ENCODE results near the gene RACGAP1. TPM values are rescaled to one million over a fixed set of nuclear protein-coding genes. Genes with fewer than 3 reads are reported as not detected.

RACGAP1 gene
- total RNA-seq, 1 experiment from 2014 or later = 95.3 TPM

DNA sequence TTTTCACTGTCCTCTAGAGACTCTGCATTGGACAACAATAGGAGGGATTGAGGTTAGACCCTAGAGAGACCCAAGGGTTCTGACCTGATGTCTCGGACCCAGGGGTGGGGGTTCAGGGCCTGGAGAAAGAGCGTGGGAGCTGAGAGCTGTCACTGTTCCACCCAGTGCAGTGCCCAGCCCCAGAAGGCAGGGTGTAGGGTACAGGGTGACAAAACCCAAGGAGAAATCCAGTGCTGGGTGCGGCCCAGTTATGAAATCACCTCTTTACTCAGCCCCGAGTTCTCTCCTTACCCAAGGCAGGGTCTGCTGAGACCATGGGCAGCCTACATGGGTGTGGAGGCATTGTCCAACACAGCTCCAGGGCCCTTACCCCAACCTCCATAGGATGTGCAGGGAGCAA lies 72.1 kb downstream of the RACGAP1 start:
- no peaks in the 10 kb centered on the region for H3F3A ChIP-seq (ENCODE audit: low read length, unreplicated experiment)
- no peaks in the 10 kb centered on the region for H3K79me2 ChIP-seq (ENCODE audit: low read length)
- H3K36me3 ChIP-seq (ENCODE audit: low read depth, low read length) = no peaks in the 10 kb centered on the region
- intact Hi-C loops (cut with micrococcal nuclease) = no loop called here
- ATAC-seq (no peak), DNase-seq (no peak)
- no peak overlapping the region for H3K4me2 ChIP-seq (ENCODE audit: low read length)
- no peaks in the 10 kb centered on the region for H3K4me1 ChIP-seq (ENCODE audit: insufficient read depth, low read length)
- no peak overlapping the region for H2AFZ ChIP-seq (ENCODE audit: low read length)
- no peaks in the 10 kb centered on the region for H3K9me2 ChIP-seq (replicated peaks; ENCODE audit: low read length)
- no peaks in the 10 kb centered on the region for H3K9me3 ChIP-seq (ENCODE audit: low read length)
- ChIA-PET CTCF (no interaction called here), POLR2A (ENCODE audit: unreplicated experiment) (no interaction called here)
- BruUV-seq (replicated peaks) = no TSS peak
- H4K20me1 ChIP-seq (ENCODE audit: low read length) = no peaks in the 10 kb centered on the region
- H3K27me3 ChIP-seq (ENCODE audit: low read length) = no peaks in the 10 kb centered on the region
- TF ChIP-seq EZH2 (IDR thresholded peaks at IDR 0.05; ENCODE audit: low read length, unreplicated experiment) = no peak
- TF ChIP-seq, protein P1, sequence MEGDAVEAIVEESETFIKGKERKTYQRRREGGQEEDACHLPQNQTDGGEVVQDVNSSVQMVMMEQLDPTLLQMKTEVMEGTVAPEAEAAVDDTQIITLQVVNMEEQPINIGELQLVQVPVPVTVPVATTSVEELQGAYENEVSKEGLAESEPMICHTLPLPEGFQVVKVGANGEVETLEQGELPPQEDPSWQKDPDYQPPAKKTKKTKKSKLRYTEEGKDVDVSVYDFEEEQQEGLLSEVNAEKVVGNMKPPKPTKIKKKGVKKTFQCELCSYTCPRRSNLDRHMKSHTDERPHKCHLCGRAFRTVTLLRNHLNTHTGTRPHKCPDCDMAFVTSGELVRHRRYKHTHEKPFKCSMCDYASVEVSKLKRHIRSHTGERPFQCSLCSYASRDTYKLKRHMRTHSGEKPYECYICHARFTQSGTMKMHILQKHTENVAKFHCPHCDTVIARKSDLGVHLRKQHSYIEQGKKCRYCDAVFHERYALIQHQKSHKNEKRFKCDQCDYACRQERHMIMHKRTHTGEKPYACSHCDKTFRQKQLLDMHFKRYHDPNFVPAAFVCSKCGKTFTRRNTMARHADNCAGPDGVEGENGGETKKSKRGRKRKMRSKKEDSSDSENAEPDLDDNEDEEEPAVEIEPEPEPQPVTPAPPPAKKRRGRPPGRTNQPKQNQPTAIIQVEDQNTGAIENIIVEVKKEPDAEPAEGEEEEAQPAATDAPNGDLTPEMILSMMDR (conservative IDR thresholded peaks at IDR 0.05; ENCODE audit: low read depth, low read length) = no peak
- TF ChIP-seq EZH2phosphoT487 (IDR thresholded peaks at IDR 0.05; ENCODE audit: borderline replicate concordance, low read length) = no peak
- H3K9ac ChIP-seq (ENCODE audit: low read length) = no peak overlapping the region
- H3K27ac ChIP-seq (ENCODE audit: low read length) = no peak overlapping the region
- H3K4me3 ChIP-seq (ENCODE audit: low read length) = no peak overlapping the region

DNA sequence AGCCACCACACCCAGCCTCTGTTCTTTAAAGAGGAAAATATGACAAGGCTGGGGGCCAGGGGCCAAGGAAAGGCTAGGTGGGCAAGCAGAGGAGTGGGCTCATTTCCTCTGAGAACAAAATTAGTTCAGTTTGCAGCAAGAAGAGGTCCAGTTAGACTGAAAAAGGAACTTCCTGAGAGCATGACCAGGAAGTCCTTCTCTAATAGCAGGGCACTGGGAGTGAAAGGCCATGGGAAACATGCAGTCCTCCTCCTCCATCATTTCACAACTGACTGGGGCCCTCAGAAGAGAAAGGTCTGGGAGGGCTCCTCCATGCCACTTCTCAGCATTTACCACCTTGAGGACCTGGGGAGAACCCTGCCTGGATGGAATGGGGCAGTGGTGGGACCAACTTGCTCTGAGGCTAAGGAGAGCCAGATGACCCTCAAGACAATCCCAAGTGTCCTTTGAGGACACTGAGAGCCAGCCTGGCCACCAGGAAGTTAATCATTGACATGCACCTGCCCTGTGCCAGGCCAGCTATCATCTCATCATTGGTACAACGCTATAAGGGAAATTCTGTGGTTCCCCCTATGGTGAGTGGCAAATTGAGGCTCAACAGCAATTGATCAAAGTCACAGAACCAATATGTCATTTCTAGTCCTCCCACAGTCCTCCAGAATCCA lies 72.8 kb downstream of the RACGAP1 start:
- no peak overlapping the region for H3K27ac ChIP-seq (ENCODE audit: low read length)
- ChIA-PET POLR2A (ENCODE audit: unreplicated experiment) (no interaction called here), CTCF (no interaction called here)
- no peaks in the 10 kb centered on the region for H3F3A ChIP-seq (ENCODE audit: low read length, unreplicated experiment)
- intact Hi-C loops (cut with micrococcal nuclease) = no loop called here
- DNase-seq = no peak
- TF ChIP-seq EZH2 (IDR thresholded peaks at IDR 0.05; ENCODE audit: low read length, unreplicated experiment) (no peak), EZH2phosphoT487 (IDR thresholded peaks at IDR 0.05; ENCODE audit: borderline replicate concordance, low read length) (no peak)
- TF ChIP-seq, protein P1 (conservative IDR thresholded peaks at IDR 0.05; ENCODE audit: low read depth, low read length) = no peak
- ATAC-seq = no peak
- no peaks in the 10 kb centered on the region for H3K36me3 ChIP-seq (ENCODE audit: low read depth, low read length)
- no peaks in the 10 kb centered on the region for H3K79me2 ChIP-seq (ENCODE audit: low read length)
- H3K4me3 ChIP-seq (ENCODE audit: low read length) = no peak overlapping the region
- no peak overlapping the region for H2AFZ ChIP-seq (ENCODE audit: low read length)
- H3K9me2 ChIP-seq (replicated peaks; ENCODE audit: low read length) = no peaks in the 10 kb centered on the region
- BruUV-seq (replicated peaks) = no TSS peak
- no peak overlapping the region for H3K9ac ChIP-seq (ENCODE audit: low read length)
- H3K9me3 ChIP-seq (ENCODE audit: low read length) = no peaks in the 10 kb centered on the region
- H3K4me1 ChIP-seq (ENCODE audit: insufficient read depth, low read length) = no peaks in the 10 kb centered on the region
- no peaks in the 10 kb centered on the region for H4K20me1 ChIP-seq (ENCODE audit: low read length)
- no peaks in the 10 kb centered on the region for H3K27me3 ChIP-seq (ENCODE audit: low read length)
- no peak overlapping the region for H3K4me2 ChIP-seq (ENCODE audit: low read length)

DNA sequence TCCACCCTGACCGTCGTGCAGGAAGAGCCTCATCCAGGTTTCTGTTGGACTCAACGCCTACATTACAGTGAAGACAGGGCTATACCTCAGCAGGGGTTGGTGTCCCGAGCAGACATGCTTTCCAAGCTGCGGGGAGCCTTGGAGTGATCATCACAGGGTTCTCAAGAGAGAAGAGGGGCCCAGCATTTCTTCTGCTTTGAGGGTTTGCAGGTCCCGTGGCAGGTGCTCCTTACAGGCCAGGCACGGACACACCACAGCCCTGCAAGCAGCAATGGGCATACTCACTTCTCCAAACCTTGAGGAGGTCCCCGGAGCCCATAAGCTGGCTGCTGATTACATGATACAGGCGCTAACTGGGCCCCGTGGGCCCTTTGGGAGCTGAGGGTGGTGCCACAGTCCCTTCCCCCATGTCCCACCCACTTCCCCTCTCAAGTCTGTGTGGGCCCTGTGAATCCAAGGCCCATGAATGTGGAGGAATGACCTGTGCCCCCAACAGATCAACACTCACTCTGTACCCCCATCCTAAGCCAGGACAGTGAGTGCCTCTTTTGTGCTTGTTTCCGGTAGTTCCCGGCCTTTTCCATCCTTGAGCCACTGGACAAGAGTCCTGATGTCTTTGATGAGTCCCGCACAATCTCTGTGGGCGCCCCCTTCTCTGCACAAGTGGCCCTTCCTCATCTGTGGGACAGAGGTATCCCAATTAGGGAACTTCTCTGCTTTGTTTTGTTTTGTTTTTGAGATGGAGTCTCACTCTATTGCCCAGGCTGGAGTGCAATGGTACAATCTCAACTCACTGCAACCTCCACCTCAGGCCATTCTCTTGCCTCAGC lies 73.7 kb downstream of the RACGAP1 start:
- H3K36me3 ChIP-seq (ENCODE audit: low read depth, low read length) = no peaks in the 10 kb centered on the region
- H3K27me3 ChIP-seq (ENCODE audit: low read length) = no peaks in the 10 kb centered on the region
- intact Hi-C loops (cut with micrococcal nuclease) = no loop called here
- no peak overlapping the region for H3K9ac ChIP-seq (ENCODE audit: low read length)
- H3K4me3 ChIP-seq (ENCODE audit: low read length) = no peak overlapping the region
- no peak for DNase-seq
- H2AFZ ChIP-seq (ENCODE audit: low read length) = no peak overlapping the region
- BruUV-seq (replicated peaks) = no TSS peak
- POLR2A ChIA-PET (ENCODE audit: unreplicated experiment) = no interaction called here
- H3K9me2 ChIP-seq (replicated peaks; ENCODE audit: low read length) = no peaks in the 10 kb centered on the region
- H3K4me1 ChIP-seq (ENCODE audit: insufficient read depth, low read length) = no peaks in the 10 kb centered on the region
- no peak overlapping the region for H3K4me2 ChIP-seq (ENCODE audit: low read length)
- no peaks in the 10 kb centered on the region for H4K20me1 ChIP-seq (ENCODE audit: low read length)
- CTCF ChIA-PET = no interaction called here
- TF ChIP-seq EZH2phosphoT487 (IDR thresholded peaks at IDR 0.05; ENCODE audit: borderline replicate concordance, low read length) = no peak
- TF ChIP-seq, protein P1 (conservative IDR thresholded peaks at IDR 0.05; ENCODE audit: low read depth, low read length) = no peak
- no peak for TF ChIP-seq EZH2 (IDR thresholded peaks at IDR 0.05; ENCODE audit: low read length, unreplicated experiment)
- ATAC-seq = no peak
- H3K9me3 ChIP-seq (ENCODE audit: low read length) = no peaks in the 10 kb centered on the region
- H3K79me2 ChIP-seq (ENCODE audit: low read length) = no peaks in the 10 kb centered on the region
- no peak overlapping the region for H3K27ac ChIP-seq (ENCODE audit: low read length)
- H3F3A ChIP-seq (ENCODE audit: low read length, unreplicated experiment) = no peaks in the 10 kb centered on the region

Data from PC-3 (cell line).